ENCODE measurements around the gene RBP7.
"Not testable (repeated sequence)": the region's sequence is repeated elsewhere in the genome, so short reads cannot be mapped to it uniquely, and the experiment has no call there.

RBP7 gene

DNA sequence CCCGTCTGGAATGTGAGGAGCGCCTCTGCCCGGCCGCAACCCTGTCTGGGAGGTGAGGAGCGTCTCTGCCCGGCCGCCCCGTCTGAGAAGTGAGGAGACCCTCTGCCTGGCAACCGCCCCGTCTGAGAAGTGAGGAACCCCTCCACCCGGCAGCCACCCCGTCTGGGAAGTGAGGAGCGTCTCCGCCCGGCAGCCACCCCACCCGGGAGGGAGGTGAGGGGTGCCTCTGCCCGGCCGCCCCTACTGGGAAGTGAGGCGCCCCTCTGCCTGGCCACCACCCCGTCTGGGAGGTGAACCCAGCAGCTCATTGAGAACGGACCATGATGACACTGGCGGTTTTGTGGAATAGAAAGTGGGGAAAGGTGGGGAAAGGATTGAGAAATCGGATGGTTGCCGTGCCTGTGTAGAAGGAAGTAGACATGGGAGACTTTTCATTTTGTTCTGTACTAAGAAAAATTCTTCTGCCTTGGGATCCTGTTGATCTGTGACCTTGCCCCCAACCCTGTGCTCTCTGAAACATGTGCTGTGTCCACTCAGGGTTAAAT lies 32.0 kb downstream of the RBP7 start:
- DNase-seq (ENCODE audit: low read depth in 1 of 2, low spot score in 1 of 2): not testable (repeated sequence)

DNA sequence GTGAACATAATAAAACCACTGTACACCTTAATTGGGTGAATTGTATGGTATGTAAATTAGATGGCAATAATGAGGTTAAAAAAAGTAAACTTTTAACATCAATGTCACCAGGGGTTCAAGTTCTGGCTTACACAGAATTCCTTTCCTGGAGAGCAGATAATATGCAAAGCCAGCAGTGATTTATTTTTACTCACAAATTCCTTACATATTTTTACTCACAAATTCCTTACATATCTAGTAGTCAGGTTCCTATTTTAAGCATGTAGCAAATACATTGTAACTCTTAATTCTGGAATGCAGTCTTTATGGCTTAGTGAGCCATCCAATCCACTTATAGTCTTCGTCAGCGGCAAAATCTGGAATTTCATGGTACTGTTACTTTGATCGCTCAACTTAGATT lies 34.4 kb downstream of the RBP7 start:
- no peak for DNase-seq (ENCODE audit: low read depth in 1 of 2, low spot score in 1 of 2)

DNA sequence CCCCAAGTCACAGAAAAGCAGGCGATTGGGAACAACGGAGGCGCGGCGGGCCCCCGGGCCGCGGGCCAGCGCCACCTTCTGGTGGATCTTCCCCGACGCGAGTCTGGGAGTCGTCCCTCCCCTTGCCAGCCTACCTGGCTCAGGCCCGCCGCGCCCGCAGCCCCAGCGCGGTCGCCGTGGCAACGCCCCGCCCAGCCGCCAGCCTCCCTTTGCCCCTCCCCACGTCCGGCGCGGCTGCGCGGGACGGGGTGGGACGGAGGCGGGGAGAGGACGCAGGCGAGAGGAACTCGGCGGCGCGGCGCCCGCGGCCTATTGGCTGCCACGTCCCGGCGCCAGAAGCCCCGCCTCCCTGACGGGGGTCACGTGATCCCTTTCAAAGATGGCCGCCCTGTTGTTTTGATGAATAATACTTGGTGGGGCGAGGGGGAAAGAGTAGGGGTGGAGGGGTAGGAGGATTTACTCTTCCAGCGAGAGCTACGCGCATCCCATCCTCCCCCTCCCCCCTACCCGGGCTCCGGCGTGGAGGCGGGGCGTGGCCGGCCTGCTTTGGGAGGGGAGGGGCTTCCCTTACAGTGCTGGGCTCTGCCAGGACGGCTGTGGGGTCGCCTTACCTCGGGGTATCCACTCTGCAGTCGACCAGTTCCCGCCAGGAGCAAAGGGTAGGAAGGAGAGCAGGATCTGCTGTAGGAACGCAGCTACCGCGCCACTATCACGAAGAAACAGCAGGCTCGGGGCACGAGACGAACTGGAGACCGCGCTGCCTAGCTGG lies 35.7 kb downstream of the RBP7 start, which contains the start of gene UBE4B:
UBE4B (plus strand) TSS at position 369 of the 769 bp plus-strand sequence. CDS start 713 bp downstream, outside the sequence.
- peak; percentile 95 to 99 for DNase-seq (ENCODE audit: low read depth in 1 of 2, low spot score in 1 of 2)

DNA sequence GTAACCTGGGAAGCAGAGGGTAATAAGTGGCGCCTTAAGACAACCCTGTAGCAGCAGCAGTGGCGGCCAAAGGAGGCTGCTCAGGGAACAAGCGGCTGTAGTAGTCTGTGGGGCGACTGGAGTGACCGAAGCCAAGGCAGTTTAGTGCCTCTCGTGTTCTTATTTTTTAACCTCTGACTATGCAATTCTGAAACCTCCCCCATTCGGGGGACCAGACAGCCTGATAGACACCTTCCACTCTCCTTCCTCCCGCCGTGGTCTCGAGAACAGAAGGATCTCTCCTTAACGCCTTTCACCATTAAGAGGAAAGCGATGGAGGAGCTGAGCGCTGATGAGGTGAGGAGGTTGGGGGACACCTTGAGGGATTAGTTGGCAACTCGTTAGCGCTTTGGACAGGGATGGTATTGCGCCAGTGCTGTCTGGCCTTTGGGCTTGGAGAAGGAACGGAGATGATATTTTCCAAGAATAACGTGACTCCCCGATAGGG lies 36.4 kb downstream of the RBP7 start:
- DNase-seq (ENCODE audit: low read depth in 1 of 2, low spot score in 1 of 2): no peak

DNA sequence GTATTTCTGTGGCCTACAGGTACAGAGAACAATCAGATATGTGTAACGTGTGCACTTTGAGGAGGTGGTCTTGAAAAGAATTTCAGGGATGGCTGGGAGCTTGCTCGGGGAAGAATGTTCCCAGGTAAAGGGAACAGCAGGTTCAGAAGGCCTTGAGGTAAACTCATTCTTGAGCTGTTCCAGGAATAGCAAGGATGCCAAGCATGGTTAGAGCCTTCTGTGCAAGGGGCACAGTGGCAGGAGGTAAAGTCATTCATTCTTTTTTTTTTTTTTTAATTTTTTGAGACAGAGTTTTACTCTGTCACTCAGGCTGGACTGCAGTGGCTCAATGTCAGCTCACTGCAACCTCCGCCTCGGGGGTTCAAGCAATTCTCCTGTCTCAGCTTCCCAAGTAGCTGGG lies 45.7 kb downstream of the RBP7 start:
- no peak for DNase-seq (ENCODE audit: low read depth in 1 of 2, low spot score in 1 of 2)

DNA sequence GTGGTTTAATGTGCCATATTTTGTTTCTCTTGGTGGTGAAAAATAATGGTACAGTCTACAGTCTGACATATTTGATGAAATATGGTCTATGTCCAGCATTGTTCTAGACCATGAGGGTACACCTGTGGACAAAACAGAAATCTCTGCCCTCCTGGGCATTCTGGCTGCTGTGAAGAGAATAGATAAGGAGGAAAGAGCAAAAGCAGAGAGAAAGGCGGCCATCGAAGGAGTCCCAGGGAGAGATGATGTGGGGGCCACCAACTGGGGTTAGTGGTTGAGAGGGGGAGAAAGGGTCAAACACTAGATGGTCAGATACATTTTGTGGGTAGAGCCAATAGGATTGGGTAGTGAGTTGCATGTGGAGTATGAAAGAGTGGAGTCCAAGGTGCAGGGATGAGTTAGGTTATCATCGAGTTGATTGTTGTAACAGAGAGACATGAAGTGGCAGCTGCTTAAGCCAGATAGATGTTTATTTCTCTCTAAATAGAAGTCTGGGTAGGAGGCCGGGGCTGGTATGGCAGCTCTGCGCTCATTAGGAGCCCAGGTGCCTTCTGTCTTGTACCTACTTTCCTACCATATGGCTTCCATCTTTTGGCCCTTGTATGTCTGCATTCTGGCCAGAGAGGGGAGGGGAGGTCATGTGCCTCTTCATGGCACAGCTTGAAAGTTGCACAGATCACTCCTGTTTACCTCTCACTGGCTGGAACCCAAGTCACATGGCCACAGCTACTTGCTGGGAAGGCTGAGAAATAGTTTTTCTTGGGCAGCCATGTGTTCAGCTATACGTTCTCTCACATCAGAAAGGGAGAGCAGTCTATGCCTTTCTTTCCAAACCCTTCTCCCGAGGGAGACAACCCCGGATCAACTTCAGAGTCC lies 48.7 kb downstream of the RBP7 start:
- DNase-seq (ENCODE audit: low read depth in 1 of 2, low spot score in 1 of 2): no peak

DNA sequence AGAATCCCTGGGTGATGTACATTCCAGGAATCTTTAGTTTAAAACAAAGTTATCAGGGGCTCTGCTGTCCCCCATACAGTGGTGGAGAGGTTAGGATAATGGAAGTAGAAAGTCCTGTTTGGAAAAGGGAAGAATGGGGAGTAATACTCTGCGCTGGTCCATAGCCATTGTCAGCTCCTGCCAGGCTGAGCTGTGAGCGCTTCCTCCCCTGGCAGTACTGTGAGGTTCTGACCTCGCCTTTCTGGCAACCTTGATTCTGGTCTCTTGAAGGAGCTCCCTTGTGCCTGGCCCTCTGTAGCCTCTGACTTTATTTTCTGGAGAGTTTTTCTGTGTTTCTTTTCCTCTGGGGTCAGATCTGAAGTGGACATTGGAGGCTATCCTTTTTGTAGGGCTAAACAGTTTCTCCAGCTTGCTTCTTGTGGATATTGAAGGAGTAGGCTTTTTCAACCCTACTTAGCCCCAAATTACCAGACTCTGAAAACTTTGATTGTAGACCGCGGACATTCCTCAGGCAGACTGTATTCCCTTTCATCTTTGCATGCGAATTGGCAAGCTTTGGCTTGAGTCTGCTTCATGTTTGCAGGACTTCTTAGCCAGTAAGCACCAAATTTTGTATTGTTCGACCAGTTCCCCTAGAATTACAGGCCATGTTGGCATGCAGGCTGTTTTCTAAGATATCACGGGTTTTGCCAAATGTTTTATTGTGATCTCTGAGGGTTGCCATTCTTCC lies 49.5 kb downstream of the RBP7 start:
- DNase-seq (ENCODE audit: low read depth in 1 of 2, low spot score in 1 of 2): no peak

DNA sequence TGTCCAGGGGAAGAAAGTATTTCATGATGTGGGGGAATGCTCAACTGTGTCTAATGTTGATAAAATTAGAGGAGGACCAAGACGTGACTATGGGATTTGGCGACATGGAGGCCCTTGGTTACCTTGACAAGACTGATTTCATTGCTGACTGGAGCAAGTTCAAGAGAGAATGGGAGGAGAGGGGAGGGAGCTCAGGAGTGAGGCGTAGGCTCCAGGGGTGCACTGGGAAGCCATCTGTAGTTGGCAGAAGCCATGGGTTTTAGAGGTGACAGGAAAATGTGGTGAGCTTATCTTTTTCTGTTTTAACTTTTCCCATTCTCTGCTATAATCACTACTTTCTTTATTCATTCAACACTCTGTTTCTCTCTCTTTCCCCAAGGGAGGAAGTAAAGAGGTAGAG lies 51.6 kb downstream of the RBP7 start:
- DNase-seq (ENCODE audit: low read depth in 1 of 2, low spot score in 1 of 2): no peak

DNA sequence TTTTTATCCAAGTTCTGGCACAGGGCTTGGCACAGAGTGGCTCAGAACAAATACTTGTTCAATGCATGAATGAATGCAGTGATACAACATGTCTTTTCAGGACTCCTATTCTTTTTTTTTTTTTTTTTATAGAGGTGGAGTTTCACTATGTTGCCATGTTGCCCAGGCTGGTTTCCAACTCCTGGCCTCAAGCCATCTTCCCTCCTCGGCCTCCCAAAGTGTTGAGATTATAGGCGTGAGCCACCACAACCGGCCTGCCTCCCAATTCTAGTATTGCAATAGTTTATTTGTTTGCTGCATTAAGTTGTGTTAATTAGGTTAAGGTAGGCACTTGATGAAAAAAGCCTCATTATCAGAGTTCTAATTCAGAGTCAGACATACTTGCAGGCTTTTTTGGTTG lies 53.6 kb downstream of the RBP7 start:
- no peak for DNase-seq (ENCODE audit: low read depth in 1 of 2, low spot score in 1 of 2)

DNA sequence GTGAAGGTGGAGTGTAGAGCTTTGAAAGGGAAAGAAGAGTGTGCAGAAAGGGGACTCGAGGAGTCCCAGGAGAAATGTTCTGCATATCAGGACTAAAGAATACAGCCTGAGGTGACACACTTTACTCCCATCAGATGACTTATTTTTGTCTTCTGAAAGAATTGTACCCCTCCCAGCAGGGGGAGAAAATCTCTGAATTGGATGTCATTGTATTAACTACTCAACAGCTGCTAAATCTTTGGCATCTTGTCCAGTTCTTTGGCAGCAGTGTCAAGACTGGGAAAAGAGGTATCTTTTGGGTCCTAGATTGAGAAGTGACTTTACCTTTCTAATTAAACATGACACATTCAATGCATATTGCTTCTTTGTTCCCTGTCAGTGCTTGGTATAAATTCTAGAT lies 54.6 kb downstream of the RBP7 start:
- no peak for DNase-seq (ENCODE audit: low read depth in 1 of 2, low spot score in 1 of 2)

DNA sequence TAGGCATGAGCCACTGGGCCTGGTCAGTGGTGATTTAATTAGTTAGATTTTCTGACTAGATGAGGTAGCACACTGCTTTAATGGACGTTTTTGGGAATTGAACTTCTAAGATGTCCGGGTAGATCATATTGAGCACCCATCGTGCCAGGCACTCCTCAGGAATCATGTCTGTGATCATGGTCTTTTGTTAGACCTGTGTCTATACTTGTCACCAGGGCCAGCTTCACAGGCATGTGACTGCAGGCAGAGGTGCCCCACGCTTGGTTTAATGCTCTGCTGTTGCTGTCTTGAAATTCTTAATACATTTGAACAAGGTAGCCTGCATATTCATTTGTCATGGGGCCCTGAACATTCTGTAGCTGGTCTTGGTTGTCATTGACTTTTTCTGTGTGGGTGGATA lies 55.3 kb downstream of the RBP7 start:
- DNase-seq (ENCODE audit: low read depth in 1 of 2, low spot score in 1 of 2): no peak

DNA sequence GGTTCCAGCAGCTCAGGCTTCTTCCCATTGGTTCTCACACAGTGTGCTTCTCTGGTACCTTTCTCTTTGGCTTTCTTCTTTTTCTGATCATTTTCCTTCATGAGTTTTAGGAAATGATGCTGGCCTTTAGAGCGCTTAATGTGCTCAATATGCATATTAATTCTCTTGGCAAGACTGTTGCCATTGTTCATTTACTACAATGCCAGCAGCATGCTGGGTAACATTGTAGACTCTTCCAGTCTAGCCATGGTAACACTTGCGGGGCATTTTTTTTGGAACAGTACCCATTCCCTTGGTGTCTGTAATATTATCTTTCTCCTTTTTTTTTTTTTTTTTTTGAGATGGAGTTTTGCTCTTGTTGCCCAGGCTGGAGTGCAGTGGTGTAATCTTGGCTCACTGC lies 57.4 kb downstream of the RBP7 start:
- DNase-seq (ENCODE audit: low read depth in 1 of 2, low spot score in 1 of 2): no peak

DNA sequence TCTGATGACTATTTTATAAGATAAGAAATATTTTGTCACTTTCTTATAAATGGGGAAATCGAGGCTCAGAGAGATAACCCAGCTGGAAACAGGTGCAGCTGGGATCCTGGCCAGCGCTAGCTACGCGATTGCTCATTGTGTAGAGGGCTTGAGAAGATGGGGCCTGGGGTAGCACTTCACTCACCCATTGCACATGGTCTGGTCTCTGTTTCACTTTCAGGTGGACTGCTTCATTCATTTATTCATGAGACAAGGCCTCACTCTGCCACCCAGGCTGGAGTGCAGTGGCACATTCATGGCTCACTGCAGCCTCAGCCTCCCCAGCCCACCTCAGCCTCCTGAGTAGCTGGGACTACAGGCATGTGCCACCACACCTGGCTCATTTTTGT lies 59.6 kb downstream of the RBP7 start:
- DNase-seq (ENCODE audit: low read depth in 1 of 2, low spot score in 1 of 2): no peak

DNA sequence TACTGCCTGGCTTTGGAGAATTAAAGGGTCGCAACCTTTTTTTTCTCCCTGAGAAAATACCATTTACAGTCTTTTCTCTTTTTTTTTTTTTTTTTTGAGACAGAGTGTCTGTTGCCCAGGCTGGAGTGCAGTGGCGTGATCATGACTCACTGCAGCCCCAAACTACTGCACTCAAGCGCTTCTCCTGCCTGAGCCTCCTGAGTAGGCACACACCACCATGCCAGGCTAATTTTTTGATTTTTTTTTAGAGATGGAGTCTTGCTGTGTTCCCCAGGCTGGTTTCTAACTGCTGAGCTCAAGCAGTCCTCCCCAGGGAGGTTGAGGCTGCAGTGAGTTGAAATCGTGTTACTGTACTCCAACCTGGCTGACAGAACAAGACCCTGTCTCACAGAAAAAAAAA lies 60.3 kb downstream of the RBP7 start:
- no peak for DNase-seq (ENCODE audit: low read depth in 1 of 2, low spot score in 1 of 2)

DNA sequence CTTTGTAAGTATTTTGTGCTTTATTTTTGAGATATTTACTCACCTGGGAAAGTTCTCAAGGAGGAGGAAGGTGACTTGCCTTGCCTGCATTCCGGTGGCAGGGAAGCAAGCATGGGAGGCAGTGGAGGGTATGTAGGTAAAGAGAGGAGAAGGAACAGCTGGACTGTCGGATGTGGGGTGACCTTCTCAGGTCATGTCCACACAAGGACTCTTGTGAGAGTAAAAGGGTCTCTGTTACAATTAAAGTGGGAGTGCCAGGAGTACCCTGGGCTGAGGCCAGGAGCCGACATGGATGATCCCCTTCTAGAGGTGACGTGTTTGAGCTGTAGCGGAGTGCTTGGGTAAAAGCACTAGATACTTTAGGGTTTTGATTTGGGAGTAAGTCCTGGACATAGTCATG lies 60.8 kb downstream of the RBP7 start:
- no peak for DNase-seq (ENCODE audit: low read depth in 1 of 2, low spot score in 1 of 2)

DNA sequence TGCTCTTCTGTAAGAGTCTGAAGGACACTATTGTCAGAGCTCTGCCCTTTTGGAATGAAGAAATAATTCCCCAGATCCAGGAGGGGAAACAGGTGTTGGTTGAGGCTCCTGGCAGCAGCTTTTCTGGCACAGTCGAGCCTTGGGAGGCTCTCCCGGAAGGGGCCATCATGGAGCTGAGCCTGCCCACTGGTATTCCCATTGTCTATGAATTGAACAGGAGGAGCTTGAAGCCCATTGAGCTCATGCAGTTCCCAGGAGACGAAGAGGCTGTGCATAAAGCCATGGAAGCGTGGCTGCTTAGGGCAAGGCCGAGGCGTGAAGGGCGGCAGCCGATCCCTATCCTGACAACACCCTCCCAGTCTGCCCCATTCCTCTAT lies 62.3 kb downstream of the RBP7 start:
- no peak for DNase-seq (ENCODE audit: low read depth in 1 of 2, low spot score in 1 of 2)

DNA sequence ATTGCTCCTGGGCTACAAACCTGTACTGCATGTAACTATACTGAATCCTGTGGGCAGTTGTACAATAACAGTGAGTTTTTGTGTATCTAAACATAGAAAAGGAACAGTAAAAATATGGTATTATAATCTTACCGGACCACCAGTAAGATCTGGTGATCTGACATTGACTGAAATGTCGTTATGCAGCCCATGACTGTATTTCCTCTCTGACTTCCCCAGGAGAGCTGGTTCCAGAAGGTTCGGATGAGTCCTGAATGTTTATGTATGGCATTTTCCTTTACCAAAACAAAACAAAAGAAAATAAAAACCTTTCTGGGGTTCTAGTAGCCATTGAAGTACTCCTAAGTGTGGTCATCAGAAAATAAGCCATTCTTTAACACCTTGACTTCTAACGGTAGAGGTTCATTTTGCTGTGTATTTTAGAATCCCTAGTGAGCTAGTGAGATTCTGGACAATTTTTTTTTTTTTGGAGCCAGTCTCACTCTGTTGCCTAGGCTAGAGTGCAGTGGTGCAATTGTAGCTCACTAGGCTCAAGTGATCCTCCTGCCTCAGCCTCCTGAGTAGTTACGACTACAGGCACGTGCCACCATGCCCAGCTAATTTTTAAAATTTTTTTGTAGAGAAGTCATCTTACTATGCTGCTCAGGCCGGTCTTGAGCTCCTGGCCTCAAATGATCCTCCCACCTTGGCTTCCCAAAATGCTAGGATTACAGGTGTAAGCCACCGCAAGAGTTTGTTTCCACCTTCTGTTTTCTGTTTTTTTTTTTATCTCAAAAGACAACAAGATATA lies 63.5 kb downstream of the RBP7 start:
- no peak for DNase-seq (ENCODE audit: low read depth in 1 of 2, low spot score in 1 of 2)

DNA sequence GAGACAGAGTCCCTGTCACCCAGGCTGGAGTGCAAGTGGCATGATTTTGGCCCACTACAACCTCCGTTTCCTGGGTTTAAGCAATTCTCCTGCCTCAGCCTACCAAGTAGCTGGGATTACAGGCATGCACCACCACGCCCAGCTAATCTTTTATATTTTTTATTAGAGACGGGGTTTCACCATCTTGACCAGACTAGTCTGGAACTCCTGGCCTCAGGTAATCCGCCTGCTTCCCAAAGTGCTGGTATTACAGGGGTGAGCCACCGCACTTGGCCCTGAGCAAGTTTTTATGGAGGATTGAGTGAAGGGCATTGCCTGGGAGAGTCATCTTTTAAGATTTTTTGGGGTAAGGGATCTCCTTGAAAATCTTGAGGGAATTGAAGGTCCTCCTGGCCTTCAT lies 64.2 kb downstream of the RBP7 start:
- DNase-seq (ENCODE audit: low read depth in 1 of 2, low spot score in 1 of 2): no peak

DNA sequence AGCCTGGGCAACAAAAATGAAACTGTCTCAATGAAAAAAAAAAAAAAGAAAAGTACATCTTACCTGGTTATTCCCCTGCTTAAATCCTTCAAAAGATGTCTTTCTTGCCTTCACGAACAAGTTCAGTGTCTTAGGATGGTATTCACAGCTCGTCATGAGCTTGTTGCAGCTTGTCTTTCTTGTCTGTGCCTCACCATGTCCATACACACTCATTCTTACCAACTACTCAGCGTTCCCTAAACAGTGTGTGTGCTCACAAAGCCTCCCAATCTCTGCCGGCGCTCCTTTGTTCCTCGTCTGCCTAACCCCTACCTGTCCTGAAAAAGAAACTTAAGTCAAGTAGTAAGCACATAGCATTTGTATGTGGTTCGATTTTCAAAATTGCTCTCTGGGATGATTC lies 66.8 kb downstream of the RBP7 start:
- DNase-seq (ENCODE audit: low read depth in 1 of 2, low spot score in 1 of 2): no peak
